ENCODE measurements around the gene CTDSPL.
"Not testable (repeated sequence)": the region's sequence is repeated elsewhere in the genome, so short reads cannot be mapped to it uniquely, and the experiment has no call there.

The CTDSPL gene, protein sequence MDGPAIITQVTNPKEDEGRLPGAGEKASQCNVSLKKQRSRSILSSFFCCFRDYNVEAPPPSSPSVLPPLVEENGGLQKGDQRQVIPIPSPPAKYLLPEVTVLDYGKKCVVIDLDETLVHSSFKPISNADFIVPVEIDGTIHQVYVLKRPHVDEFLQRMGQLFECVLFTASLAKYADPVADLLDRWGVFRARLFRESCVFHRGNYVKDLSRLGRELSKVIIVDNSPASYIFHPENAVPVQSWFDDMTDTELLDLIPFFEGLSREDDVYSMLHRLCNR

DNA sequence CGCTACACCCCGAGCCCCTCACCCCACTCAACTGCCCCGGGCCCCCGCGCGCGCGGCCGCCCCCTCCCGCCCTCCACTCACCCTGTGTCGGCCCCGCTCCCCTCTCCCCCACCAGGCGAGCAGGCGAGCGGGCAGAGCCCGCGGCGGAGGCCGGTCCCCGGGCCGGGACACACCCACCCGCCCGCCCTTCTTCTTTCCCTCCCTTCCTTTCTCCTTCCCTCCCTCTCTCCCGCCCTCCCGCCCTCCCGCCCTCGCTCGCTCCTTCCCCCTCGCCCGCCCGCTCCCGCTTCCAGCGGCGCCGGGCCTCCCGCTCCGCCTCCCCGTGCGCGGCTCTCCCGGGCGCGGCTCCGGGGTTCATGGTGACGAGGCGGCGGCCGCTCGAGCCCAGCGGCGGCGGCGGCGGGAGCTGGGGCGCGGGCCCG is at the start of gene CTDSPL:
Gene CTDSPL, plus strand, starts transcription at position 261 of the 422 bp plus-strand sequence. CDS start 320 bp downstream, outside the sequence.
- in situ Hi-C loops (cut with MboI; ENCODE audit: low sequenced_read_pairs) = no loop called here

DNA sequence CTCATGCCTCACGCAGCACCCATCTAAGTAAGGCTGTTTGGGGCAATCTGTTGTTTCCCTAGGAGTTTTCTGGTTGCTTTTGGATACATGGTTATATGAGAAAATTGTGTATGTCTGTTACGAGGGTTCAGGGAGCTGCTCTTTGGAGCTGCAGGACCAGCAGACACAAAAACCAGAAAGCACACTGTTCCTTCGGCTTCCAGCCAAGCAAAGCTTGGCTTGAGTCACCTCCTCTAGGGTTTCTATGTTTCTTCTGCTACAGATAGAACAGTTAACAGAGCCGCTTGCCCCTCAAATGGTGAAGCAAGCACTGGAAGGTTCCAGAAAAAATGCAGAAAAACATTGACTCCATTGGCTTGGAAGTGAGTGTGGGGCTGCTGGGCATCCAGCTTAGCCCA is 49.2 kb upstream of the CTDSPL start:
- in situ Hi-C loops (cut with MboI; ENCODE audit: low sequenced_read_pairs) = no loop called here

DNA sequence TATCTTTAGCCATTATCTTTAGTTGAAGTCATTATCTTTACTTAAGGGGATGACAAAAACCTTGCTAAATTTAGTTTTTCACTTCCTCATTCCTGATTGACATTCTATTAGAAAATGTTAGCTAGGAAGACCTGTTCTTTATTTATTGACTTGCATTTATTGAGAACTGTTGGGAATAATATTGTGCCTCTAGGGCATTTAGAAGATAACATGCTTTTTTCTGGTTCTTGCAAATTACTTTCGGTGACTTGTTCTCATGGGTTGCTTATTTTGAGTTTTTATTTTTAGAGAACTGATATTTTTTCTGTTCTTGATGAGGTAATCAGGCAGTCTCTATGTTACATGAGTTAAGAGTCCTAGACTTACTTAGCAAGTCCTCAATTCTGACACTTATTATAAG is 48.3 kb upstream of the CTDSPL start:
- in situ Hi-C loops (cut with MboI; ENCODE audit: low sequenced_read_pairs) = no loop called here

DNA sequence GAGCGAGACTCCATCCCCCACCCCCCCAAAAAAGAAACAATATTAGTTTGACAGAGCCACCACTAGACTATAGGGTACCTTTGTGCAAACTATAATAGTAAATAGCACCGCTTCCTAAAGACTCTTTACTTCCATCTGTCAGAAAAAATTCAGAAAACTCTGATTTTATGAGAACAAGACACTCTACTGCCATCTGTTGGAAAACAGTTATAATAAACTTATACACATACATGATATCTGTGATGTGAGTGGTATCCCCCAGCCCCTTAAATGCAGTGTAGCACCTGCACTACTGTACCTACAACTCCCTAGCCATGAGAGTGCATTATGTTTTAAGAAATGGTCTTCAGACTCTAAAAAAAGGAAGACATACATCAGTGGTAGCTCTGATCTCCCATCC is 47.1 kb upstream of the CTDSPL start:
- in situ Hi-C loops (cut with MboI; ENCODE audit: low sequenced_read_pairs) = no loop called here

DNA sequence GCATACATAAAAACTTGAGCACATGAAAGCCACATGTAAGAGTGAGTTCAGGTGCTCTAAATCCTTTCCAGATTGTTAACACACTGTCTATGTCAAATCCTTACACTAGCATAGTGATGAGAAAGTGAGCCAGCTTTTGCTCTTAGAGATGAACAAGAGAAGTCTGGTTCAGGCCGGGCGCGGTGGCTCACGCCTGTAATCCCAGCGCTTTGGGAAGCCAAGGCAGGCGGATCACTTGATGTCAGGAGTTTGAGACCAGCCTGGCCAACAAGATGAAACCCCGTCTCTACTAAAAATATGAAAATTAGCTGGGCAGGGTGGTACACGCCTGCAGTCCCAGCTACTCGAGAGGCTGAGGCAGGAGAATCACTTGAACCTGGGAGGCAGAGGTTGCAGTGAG is 46.5 kb upstream of the CTDSPL start:
- in situ Hi-C loops (cut with MboI; ENCODE audit: low sequenced_read_pairs) = not testable (repeated sequence)

DNA sequence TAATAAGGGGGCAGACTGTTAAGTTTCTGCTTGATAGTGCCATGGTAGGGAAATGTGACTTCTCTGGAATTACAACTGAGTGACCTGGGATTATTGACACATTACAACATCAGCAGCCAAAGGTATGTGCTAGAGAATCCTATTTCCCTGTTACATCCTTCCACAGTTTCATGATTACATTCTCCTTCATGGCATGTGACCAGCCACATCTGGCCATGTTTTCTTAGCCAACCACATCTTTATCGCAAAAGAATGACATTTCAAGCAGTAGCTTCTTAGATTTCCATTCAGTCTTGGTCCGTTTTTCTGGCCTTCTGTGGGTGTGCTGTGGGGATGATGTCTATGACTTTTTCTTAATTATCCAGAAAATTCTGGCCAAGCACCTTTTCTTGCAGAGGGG is 45.4 kb upstream of the CTDSPL start:
- in situ Hi-C loops (cut with MboI; ENCODE audit: low sequenced_read_pairs) = no loop called here

DNA sequence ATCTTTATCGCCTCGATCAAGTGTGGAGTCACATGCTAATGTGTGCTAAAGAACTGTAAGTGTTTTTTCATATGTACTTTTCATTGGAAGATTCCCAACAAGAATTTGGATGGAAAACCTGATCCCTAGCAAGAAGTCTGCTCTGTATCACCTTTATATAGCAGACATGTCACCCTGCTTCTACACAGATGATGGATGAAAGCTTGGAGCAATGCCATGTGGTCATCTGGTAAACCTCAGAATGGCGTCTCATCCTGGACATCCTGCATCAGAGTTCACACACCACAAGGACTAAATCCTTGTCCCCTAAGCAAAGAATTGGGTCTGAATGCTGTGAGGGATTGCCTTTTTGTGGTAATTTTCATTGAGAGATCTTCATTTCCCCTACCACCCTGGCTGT is 42.1 kb upstream of the CTDSPL start:
- in situ Hi-C loops (cut with MboI; ENCODE audit: low sequenced_read_pairs) = no loop called here

DNA sequence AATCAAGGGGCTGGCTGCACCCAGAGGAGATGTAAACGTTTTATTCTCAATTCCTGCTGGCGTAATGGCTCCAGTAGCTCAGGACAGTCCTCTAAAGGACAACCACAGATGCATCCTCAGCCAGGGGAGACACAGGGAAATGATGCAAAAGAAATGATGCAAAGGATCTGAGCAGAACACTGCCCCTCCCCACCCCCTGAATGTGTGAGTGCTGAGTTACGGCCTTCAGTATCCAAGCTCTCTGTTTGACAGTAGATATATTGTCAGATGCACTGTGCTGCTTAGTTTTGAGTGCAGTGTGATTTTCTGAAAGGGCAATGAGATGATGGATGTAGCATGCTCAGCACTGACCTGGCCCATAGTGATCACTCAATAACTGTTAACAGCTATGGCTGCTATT is 41.4 kb upstream of the CTDSPL start:
- in situ Hi-C loops (cut with MboI; ENCODE audit: low sequenced_read_pairs) = no loop called here

DNA sequence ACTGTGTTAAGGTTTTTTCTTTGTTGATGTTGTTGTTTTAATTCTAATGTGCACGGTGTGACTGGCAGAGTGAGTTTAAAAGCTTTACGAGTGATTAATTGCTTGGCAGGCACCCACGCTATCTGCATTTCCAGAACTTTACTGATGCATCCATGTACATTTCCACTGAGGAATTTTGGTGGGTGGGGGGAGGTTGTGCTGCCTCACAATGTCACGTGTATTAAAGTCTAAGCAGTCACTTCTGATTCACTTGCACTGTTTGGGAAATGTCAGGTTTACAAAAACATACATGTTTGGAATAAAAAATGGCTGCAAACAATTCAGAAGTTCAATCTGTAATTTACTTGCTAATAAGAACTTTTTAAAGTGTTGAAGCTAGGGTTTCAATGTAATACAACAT is 38.5 kb upstream of the CTDSPL start:
- in situ Hi-C loops (cut with MboI; ENCODE audit: low sequenced_read_pairs) = no loop called here

DNA sequence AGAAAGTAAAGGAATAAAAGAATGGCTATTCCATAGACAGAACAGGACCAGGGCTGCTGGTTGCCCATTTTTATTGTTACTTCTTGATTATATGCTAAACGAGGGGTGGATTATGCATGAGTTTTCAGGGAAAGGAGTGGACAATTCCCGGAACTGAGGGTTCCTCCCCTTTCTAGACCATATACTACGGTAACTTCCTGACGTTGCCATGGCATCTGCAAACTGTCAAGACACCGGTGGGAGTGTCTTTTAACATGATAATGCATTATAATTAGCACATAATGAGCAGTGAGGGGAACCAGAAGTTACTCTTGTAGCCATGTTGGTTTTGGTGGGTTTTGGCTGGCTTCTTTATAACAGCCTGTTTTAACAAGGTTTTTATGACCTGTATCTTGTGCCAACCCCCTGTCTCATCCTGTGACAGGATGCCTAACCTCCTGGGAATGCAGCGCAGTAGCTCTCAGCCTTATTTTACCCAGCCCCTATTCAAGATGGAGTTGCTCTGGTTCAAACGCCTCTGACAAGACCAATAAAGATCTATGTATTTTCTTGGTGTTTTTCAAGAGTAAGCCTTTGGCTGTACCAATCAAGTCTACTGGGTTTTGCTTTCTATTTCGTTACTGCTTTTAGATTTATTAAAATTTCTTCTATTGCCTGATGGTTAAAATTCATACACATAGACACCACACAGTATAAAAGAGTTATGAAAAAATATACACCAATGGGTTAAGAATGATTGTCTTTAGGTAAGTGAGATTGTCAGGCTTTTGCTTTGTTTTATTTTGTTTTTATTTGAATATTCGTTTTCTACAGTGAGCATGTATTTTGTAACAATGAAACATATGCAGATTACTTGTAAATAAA is 37.4 kb upstream of the CTDSPL start:
- in situ Hi-C loops (cut with MboI; ENCODE audit: low sequenced_read_pairs) = no loop called here

DNA sequence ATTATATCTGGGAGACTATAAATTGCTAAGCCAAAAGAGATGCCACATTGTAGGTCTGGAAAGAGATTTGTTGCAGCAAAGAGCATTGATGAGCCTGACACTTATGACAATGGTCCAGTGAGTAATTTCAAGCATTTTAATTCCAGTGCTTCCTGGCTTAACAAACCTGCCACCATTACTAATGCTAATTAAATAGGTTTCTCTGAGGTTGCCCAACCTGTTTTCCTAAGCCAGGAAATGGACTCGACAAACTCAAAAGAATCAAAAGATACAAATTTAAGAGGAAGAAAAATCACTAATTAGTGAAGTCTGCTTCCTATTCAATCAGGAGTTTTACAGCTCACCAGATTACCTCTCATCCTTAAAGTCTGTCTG is 36.7 kb upstream of the CTDSPL start:
- in situ Hi-C loops (cut with MboI; ENCODE audit: low sequenced_read_pairs) = no loop called here

DNA sequence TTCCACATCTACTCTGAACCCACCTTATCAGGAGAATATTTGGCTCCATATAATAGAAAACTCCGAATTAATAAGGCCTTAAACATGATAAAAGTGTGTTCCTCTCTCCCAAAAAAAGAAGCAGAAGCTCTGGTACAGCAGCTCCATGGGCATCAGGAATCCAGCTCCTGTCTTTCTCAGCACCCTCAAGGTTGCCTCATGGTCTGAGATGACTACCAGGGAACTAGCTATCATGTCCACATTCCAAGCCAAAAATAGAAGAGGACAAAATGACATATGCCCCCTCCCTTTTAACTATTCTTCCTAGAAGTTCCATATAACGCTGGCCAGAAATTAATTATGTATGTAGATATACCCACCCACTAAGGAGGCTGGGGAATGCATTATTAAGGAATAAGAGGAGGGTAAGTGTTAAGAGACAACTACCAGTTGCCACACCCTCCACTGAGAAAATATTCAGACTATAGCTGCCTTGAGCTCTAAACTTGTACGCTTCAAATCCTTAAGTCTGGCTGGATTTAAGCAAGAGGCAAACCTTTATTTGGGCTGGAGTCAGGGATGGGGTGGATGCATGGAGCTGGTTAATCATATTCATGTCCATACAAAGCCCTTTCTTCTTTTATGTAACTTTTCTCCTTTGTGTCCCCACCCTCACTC is 35.8 kb upstream of the CTDSPL start:
- in situ Hi-C loops (cut with MboI; ENCODE audit: low sequenced_read_pairs) = no loop called here

DNA sequence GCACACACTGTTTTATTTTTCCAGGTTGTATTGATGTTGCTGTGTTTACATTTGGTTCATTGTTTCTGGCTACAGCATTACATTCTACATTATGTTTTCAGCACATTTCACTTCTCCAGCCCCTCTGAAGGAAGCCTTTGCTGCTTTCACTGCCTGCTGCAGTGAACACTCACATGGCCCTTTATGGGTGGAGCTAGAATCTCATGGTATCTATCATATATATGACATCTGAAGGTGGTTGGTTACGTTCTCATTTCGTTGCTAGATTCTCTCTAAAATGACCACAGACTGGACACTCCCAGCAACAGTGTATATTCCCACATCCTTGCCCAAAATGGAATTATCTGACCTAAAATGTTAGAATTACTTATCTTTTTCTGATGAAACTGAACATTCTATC is 35.2 kb upstream of the CTDSPL start:
- in situ Hi-C loops (cut with MboI; ENCODE audit: low sequenced_read_pairs) = no loop called here

DNA sequence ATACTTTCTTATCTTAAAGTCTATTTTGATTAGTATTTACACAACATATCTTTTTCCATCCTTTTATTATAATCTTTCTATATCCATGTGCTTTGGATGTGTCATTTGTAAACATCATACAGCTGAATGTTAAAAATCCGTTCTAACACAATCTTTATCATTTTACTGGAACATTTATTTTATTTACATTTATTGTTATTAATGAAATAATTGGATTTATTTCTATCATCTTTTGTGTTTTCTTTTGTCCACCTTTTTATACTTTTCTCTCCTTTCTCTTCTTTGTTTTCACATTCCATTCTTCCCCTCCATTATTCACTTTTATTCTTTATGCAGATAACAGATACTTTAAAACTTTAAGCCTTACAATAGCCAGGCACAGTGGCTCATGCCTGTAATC is 34.7 kb upstream of the CTDSPL start:
- in situ Hi-C loops (cut with MboI; ENCODE audit: low sequenced_read_pairs) = no loop called here

DNA sequence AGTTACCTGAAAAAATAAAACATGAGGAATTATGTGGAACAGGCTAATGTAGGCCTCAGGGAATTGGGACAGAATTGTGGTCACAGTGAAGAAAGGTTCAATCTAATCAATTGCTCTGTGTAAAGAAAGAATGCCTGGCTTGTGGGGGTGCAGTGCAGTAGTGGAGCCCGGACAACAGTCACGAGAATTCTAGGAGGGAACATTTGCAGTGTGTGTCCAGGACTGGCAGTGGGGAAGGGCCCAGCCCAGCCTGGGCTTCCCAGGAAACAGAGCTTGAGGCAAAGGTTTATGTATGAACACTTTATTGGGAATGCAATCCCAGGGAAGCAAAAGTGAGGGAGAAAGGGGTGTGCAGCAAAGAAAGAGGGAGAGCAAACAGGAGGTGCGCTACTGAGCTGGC is 29.2 kb upstream of the CTDSPL start:
- in situ Hi-C loops (cut with MboI; ENCODE audit: low sequenced_read_pairs) = no loop called here

DNA sequence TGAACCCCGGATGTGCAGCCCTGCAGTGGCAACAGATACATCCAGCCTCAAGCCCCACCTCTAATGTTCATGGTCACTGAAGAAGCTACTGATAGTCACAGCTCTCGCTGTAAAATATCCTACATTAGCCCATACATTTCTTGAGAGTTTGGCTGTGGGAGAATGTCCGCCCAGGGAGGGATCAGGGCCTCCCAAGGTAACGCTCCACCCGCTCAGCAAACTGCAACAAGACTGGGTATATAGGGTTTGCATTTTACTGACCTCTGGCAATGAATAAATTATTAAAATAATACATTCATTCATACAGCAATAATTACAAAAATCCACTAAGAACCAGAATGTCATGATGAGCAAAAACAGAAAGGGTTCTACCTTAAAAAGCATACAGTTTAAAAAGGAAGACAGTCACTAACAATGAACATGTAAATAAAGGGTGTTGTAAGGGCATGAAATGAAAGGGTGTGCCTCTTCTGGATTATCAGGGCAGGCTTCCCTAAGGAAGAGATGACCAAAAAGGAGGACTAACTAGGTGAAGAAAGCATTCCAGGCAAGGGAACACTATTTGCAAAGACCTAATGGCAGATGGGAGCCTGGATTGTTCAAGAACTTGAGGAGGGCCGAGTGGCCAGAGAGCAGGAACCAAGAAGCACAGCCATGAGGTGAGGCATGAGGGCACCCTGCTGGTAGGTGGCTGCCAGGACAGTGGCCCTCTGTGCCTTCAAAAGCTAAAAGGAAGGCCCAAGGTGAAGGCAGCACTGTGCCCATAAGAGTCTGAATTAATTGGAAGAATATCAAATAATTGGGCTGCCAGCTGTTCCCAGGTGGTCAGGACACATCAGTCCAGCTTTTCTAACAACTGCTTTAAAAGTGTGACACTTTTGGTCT is 28.1 kb upstream of the CTDSPL start:
- in situ Hi-C loops (cut with MboI; ENCODE audit: low sequenced_read_pairs) = no loop called here

DNA sequence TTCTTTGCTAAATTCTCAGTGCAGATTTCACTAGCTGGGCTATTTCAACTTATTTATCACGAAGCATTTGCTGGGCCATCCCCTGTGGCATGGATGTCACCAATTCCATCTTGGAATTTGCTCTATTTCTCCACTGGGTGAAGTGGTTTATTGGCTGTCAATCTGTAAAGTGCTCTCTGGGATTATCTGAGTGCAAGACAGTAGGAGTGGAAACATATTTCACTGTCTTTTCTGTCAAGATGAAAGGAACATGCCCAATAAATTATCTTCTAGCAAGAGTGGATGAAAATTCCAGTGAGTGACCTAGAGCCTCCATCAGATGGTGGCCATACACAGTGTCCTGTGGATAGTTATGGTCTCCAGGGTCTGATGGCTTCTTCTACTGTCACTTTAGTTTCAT is 25.1 kb upstream of the CTDSPL start:
- in situ Hi-C loops (cut with MboI; ENCODE audit: low sequenced_read_pairs) = no loop called here

DNA sequence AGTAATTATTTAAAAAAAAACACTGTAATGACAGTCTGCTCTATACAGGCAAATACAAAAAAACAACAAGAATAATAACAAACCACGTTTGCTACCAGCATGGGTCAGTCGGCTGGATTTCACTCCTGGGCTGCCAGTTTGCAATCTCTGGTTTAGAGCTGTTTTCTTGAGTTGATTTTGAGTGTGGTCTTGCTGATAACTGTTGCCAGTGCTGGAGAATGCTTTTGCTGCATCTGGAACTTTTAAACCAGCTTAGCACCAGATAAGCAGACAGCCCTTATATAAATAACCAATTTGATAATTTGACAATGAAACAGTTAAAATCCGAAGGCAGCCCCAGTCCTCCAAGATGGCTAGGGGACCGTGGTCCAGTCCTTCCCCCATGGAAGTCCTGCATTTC is 14.0 kb upstream of the CTDSPL start:
- in situ Hi-C loops (cut with MboI; ENCODE audit: low sequenced_read_pairs) = no loop called here

DNA sequence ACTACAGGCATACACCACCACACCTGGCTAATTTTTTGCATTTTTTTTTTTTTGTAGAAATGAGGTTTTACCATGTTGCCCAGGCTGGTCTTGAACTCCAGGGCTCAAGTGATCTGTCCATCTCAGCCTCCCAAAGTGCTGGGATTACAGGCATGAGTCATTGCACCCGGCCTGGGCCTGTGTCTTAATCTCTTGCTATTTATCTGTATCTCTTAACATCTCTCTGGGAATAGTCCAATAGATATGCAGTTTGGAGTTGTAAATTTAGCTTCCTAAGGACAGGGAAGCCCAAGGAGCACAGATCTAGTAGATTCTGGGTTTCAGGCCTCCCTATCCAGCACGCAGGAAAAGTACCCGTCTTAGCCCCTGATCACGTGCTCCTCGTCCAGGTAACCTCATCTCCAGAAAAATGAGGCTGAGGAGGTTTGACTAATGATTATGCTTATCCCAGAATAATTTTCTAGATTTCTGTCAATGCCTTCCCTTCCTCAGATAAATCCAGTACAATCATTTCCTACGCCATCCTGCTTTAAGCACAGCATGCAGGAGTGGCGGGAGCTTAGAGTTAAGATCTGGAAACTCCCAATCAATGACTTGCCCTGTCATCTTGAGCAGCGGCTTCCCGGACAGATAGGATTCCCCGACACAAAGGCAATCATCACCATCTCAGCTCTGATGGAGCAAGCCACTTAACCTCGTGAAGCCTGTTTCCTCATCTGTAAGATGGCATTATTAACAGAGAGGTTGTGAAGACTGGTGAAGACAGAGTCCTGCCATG is 12.3 kb upstream of the CTDSPL start:
- in situ Hi-C loops (cut with MboI; ENCODE audit: low sequenced_read_pairs) = no loop called here

DNA sequence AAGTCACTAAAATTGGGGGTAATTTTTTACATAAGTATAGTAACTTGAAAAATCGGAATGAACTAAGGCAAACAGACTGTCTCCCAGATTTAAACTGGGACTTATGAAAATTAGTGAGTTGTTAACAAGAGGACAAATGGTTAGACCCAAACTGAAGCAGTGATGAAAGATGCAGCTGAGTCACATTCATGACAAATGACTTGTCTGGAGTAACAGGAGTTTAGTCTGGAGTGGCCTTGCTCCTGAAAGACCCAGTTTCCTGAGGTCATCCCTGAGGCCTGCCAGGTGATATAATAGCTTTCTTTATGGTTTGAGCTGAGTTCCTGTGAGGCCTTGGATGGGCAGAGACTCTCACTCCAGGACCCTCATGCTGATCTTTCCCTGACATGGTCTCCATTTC is 9.6 kb upstream of the CTDSPL start:
- in situ Hi-C loops (cut with MboI; ENCODE audit: low sequenced_read_pairs) = no loop called here

Measured in HL-60/S4 treated with phorbol 12-myristate 13-acetate at 8.2 ng/mL for 4 days and 3 days (cell line).